B cell (primary cell): Measurements from ENCODE around the gene YTHDC2. TPM values are rescaled to one million over a fixed set of nuclear protein-coding genes. Genes with fewer than 3 reads are reported as not detected.

ENCODE experiments used
- ATAC-seq: fragments of 200-7000 bp; cut with Tn5 transposase; one replicate; pipeline ENCODE4 v1.10.0; 2021; ENCODE audit warnings: low read depth, mild to moderate bottlenecking, moderate number of reproducible peaks, moderate library complexity
- CTCF ChIA-PET: fragments of 350-600 bp; sonication (Branson Sonifier 250); formaldehyde crosslinking; loops from one replicate; lab custom pipeline; 2021; ENCODE audit warnings: antibody characterized with exemption, inconsistent platforms; lab: Charles Lee
- POLR2A ChIA-PET: fragments of 350-600 bp; sonication (Branson Sonifier 250); formaldehyde crosslinking; loops from one replicate; lab custom pipeline; 2021; ENCODE audit warnings: antibody characterized with exemption; lab: Charles Lee
- DNase-seq: peaks from one replicate; pipeline ENCODE4 v3.0.0; 2013
- H2AFZ ChIP-seq: 2 replicates; pipeline ENCODE4 v1.6.1; 2012; ENCODE audit warnings: mild to moderate bottlenecking, low read depth, low read length; ENCODE audit not compliant: insufficient read depth, poor library complexity, severe bottlenecking
- H3K27ac ChIP-seq, 2 donors: 1 replicate in 1 of 2; 2 replicates in 1 of 2; pipeline ENCODE4 v1.5.1; 2012 to 2013; ENCODE audit warnings: low read length in 2 of 2, mild to moderate bottlenecking in 2 of 2, moderate library complexity in 1 of 2
- H3K27me3 ChIP-seq, 4 experiments: fragments of 200-600 bp in 1 of 4; sonication (generic) in 1 of 4; replicated peaks in 1 of 4; 1 replicate in 2 of 4; 2 replicates in 2 of 4; pipeline versions ENCODE4 v1.6.1 to v1.7.0; 2013 to 2016; ENCODE audit warnings: low read length in 3 of 4, mild to moderate bottlenecking in 2 of 4, mixed read lengths in 1 of 4, moderate library complexity in 1 of 4; ENCODE audit not compliant: insufficient read depth in 4 of 4, control insufficient read depth in 3 of 4; ENCODE audit errors: control extremely low read depth in 1 of 4
- H3K36me3 ChIP-seq, 2 experiments: replicated peaks in 1 of 2; 1 replicate in 1 of 2; 2 replicates in 1 of 2; pipeline versions ENCODE4 v1.6.1 to v1.7.1; 2013; ENCODE audit warnings: low read length in 1 of 2; ENCODE audit not compliant: insufficient read depth in 2 of 2, control insufficient read depth in 1 of 2; ENCODE audit errors: control extremely low read depth in 1 of 2, extremely low read depth in 1 of 2
- H3K4me1 ChIP-seq, 2 donors: fragments of 200-600 bp in 1 of 2; sonication (generic) in 1 of 2; 1 replicate in 1 of 2; 2 replicates in 1 of 2; pipeline versions ENCODE4 v1.5.1 to v1.6.1; 2013 to 2017; ENCODE audit warnings: low read length in 2 of 2; ENCODE audit not compliant: control insufficient read depth in 2 of 2, insufficient read depth in 2 of 2
- H3K4me2 ChIP-seq: replicated peaks from 2 replicates; pipeline ENCODE3; 2012; ENCODE audit warnings: mild to moderate bottlenecking, low read depth, low read length; ENCODE audit not compliant: poor library complexity, severe bottlenecking
- H3K4me3 ChIP-seq, 5 experiments: fragments of 200-600 bp in 1 of 5; sonication (generic) in 1 of 5; 1 replicate in 3 of 5; 2 replicates in 2 of 5; pipeline versions ENCODE4 v1.5.1 to v1.7.0; 2011 to 2016; ENCODE audit warnings: low read length in 4 of 5, mild to moderate bottlenecking in 4 of 5, low read depth in 2 of 5, control low read depth in 1 of 5, moderate library complexity in 1 of 5; ENCODE audit not compliant: insufficient read depth in 1 of 5; ENCODE audit errors: control extremely low read depth in 1 of 5, extremely low read depth in 1 of 5
- H3K79me2 ChIP-seq: fragments of 200-600 bp; sonication (generic); one replicate; pipeline ENCODE4 v1.6.0; 2016; ENCODE audit warnings: low read length; ENCODE audit not compliant: control insufficient read depth, insufficient read depth
- H3K9ac ChIP-seq: fragments of 200-600 bp; sonication (generic); 2 replicates; pipeline ENCODE4 v1.6.1; 2017; ENCODE audit warnings: mild to moderate bottlenecking, low read length, moderate library complexity
- H3K9me3 ChIP-seq, 3 donors: one replicate each; pipeline versions ENCODE4 v1.6.1 to v1.7.1; 2013; ENCODE audit warnings: low read length in 2 of 3; ENCODE audit not compliant: control insufficient read depth in 2 of 3, insufficient read depth in 1 of 3; ENCODE audit errors: control extremely low read depth in 1 of 3
- H4K20me1 ChIP-seq: 2 replicates; pipeline ENCODE4 v1.6.0; 2012; ENCODE audit warnings: mild to moderate bottlenecking, low read length; ENCODE audit not compliant: insufficient read depth, control insufficient read depth, poor library complexity, severe bottlenecking
- H3K27ac Mint-ChIP-seq: one replicate; pipeline ENCODE4 v1.8.0; 2021; ENCODE audit warnings: mixed read lengths
- H3K27me3 Mint-ChIP-seq: one replicate; pipeline ENCODE4 v1.8.0; 2021; ENCODE audit warnings: mixed read lengths
- H3K4me1 Mint-ChIP-seq: one replicate; pipeline ENCODE4 v1.8.0; 2021; ENCODE audit warnings: mixed read lengths
- H3K4me3 Mint-ChIP-seq: one replicate; pipeline ENCODE4 v1.8.0; 2021; ENCODE audit warnings: mixed read lengths
- H3K9me3 Mint-ChIP-seq: one replicate; pipeline ENCODE4 v1.8.0; 2022; ENCODE audit warnings: mixed read lengths; ENCODE audit not compliant: insufficient read depth
- EZH2 ChIP-seq: IDR thresholded peaks from 2 replicates; pipeline ENCODE4 v1.6.1; 2012; ENCODE audit warnings: borderline replicate concordance, low read depth, mild to moderate bottlenecking, moderate library complexity, low read length; ENCODE audit not compliant: insufficient read depth, poor library complexity, severe bottlenecking
- WGBS: methylation state at CpG from one replicate; pipeline ENCODE4 v1.1.5; 2013; ENCODE audit warnings: missing lambda C conversion rate; ENCODE audit not compliant: insufficient coverage; 5-methylcytosine and 5-hydroxymethylcytosine counted together
- intact Hi-C: fragments of 100-400 bp; cut with micrococcal nuclease; formaldehyde crosslinking; loops from one replicate; pipeline ENCODE4 v1.10.0; 2022
- polyA plus RNA-seq: library from polyadenylated mRNA; depleted of rRNA; stranded (reverse); fragments of >200 nt; gene quantifications from 2 replicates; pipeline ENCODE4 v1.2.3, GENCODE V29; 2012
- total RNA-seq, 2 donors: library from RNA; stranded (reverse); fragments of 120-200 nt in 1 of 2; gene quantifications; 1 replicate in 1 of 2; 2 replicates in 1 of 2; pipeline versions ENCODE4 v1.2.3 to v1.2.4, GENCODE V29; 2013 to 2022
- TF ChIP-seq, protein P1 (sequence below): fragments of 200-600 bp; IDR thresholded peaks from one replicate; pipeline ENCODE4 v1.8.0; 2022; ENCODE audit warnings: antibody characterized with exemption, mild to moderate bottlenecking

The YTHDC2 gene
- total and polyA plus RNA-seq, 2 donors (not counting 1 experiment from before 2014, with no cell fraction given): 8.6 to 52.6 TPM

DNA sequence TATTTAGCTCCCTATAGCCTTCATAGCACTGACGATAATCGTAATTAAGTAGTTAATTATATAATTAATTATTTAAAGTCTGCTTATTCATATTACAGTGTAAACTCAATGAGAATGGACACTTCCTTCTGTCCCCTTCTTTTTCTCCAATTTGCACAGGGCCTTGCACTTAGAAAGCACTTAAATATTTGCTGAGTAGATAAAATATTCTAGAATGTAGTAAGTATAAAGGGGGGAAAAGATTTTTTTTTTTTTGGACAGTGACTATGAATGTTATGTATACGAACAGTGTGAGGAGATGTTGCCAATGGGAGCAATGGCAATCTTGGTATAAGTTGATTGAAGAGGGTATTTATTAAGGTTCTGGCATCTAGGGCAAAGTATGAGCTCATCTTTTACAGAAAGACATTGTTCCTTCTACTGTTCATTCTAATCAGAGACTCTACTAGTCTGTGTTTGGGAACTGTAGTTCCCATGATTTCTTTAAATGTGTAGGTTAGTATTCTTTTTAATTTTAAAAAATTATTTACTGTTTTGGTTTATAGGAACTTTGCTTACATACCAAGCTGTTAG lies 49.4 kb downstream of the YTHDC2 start:
- Histone ChIP-seq H3K36me3 (peaks cover 6 to 45% of the 10 kb centered on the region in 2 experiments), H3K9ac (no peak overlapping the region), H3K4me2 (no peak overlapping the region), H4K20me1 (no peaks in the 10 kb centered on the region), H2AFZ (no peak overlapping the region), H3K9me3 (no peaks in the 10 kb centered on the region), H3K27me3 (no peaks in the 10 kb centered on the region), H3K79me2 (no peaks in the 10 kb centered on the region), H3K4me1 (no peaks in the 10 kb centered on the region), H3K4me3 (no peak overlapping the region), H3K27ac (no peak overlapping the region)
- Mint-ChIP-seq H3K9me3 (no peaks in the 10 kb centered on the region), H3K4me1 (no peaks in the 10 kb centered on the region), H3K4me3 (no peak overlapping the region), H3K27ac (no peak overlapping the region), H3K27me3 (no peaks in the 10 kb centered on the region)
- intact Hi-C loops: no loop called here
- DNase-seq: no peak
- WGBS: 100% methylated on average over 1 of the region's 3 CpGs
- TF ChIP-seq EZH2: no peak
- TF ChIP-seq, protein P1, sequence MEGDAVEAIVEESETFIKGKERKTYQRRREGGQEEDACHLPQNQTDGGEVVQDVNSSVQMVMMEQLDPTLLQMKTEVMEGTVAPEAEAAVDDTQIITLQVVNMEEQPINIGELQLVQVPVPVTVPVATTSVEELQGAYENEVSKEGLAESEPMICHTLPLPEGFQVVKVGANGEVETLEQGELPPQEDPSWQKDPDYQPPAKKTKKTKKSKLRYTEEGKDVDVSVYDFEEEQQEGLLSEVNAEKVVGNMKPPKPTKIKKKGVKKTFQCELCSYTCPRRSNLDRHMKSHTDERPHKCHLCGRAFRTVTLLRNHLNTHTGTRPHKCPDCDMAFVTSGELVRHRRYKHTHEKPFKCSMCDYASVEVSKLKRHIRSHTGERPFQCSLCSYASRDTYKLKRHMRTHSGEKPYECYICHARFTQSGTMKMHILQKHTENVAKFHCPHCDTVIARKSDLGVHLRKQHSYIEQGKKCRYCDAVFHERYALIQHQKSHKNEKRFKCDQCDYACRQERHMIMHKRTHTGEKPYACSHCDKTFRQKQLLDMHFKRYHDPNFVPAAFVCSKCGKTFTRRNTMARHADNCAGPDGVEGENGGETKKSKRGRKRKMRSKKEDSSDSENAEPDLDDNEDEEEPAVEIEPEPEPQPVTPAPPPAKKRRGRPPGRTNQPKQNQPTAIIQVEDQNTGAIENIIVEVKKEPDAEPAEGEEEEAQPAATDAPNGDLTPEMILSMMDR: no peak
- ATAC-seq: no peak
- ChIA-PET POLR2A (no interaction called here), CTCF (no interaction called here)

- Histone ChIP-seq H3K27ac (no peak overlapping the region), H3K4me1 (no peaks in the 10 kb centered on the region), H3K36me3 (peaks cover 10 to 46% of the 10 kb centered on the region in 2 experiments), H3K9me3 (no peaks in the 10 kb centered on the region), H4K20me1 (no peaks in the 10 kb centered on the region), H2AFZ (no peak overlapping the region), H3K4me3 (no peak overlapping the region), H3K4me2 (no peak overlapping the region), H3K9ac (no peak overlapping the region), H3K27me3 (no peaks in the 10 kb centered on the region), H3K79me2 (peaks cover 3% of the 10 kb centered on the region)
- ChIA-PET POLR2A (no interaction called here), CTCF (no interaction called here)
- no peak for ATAC-seq
- Mint-ChIP-seq H3K4me1 (peaks cover 11% of the 10 kb centered on the region), H3K27ac (no peak overlapping the region), H3K9me3 (peaks cover 5% of the 10 kb centered on the region), H3K4me3 (no peak overlapping the region), H3K27me3 (no peaks in the 10 kb centered on the region)
- WGBS: 100% methylated on average over 1 of the region's 5 CpGs
- intact Hi-C loops: no loop called here
- TF ChIP-seq, protein P1: no peak
- no peak for TF ChIP-seq EZH2
- DNase-seq: no peak
Observed at GRCh38 chr5:113569396-113569795, 55.9 kb downstream of the YTHDC2 start.
